CD14-positive monocyte (primary cell): ENCODE results near the gene ARHGEF1. TPM values are rescaled to one million over a fixed set of nuclear protein-coding genes. Genes with fewer than 3 reads are reported as not detected.

Experiments
- DNase-seq, 3 donors: peaks; one replicate each; pipeline ENCODE4 v3.0.0-alpha.2; 2011 to 2022
- H2AFZ ChIP-seq: 2 replicates; pipeline ENCODE4 v1.6.0; 2012; ENCODE audit warnings: mild to moderate bottlenecking, low read depth, low read length, inconsistent platforms; ENCODE audit not compliant: insufficient read depth, poor library complexity, severe bottlenecking
- H3K27ac ChIP-seq, 2 donors: 1 replicate in 1 of 2; 2 replicates in 1 of 2; pipeline ENCODE4 v1.5.1; 2012 to 2013; ENCODE audit warnings: low read length in 2 of 2, control low read depth in 1 of 2, inconsistent platforms in 1 of 2, low read depth in 1 of 2, mild to moderate bottlenecking in 1 of 2
- H3K27me3 ChIP-seq, 2 donors: one replicate each; pipeline versions ENCODE4 v1.6.0 to v1.6.1; 2011 to 2013; ENCODE audit warnings: low read length in 2 of 2; ENCODE audit not compliant: control insufficient read depth in 2 of 2, insufficient read depth in 2 of 2
- H3K36me3 ChIP-seq, 2 donors: replicated peaks in 1 of 2; 1 replicate in 1 of 2; 2 replicates in 1 of 2; pipeline versions ENCODE4 v1.5.1 to v1.6.1; 2012 to 2013; ENCODE audit warnings: low read length in 2 of 2, control low read depth in 1 of 2, inconsistent platforms in 1 of 2, mild to moderate bottlenecking in 1 of 2; ENCODE audit not compliant: insufficient read depth in 2 of 2, control insufficient read depth in 1 of 2
- H3K4me1 ChIP-seq, 2 donors: 1 replicate in 1 of 2; 2 replicates in 1 of 2; pipeline versions ENCODE4 v1.5.1 to v1.6.1; 2012 to 2013; ENCODE audit warnings: low read length in 2 of 2, control low read depth in 1 of 2, inconsistent platforms in 1 of 2, mild to moderate bottlenecking in 1 of 2, moderate library complexity in 1 of 2; ENCODE audit not compliant: insufficient read depth in 2 of 2, control insufficient read depth in 1 of 2
- H3K4me2 ChIP-seq: replicated peaks from 2 replicates; pipeline ENCODE3; 2012; ENCODE audit warnings: low read length, moderate library complexity, mild to moderate bottlenecking; ENCODE audit not compliant: poor library complexity, severe bottlenecking; ENCODE audit errors: extremely low read depth
- H3K4me3 ChIP-seq, 3 experiments: fragments of 200-600 bp in 1 of 3; sonication (generic) in 1 of 3; replicated peaks in 1 of 3; 1 replicate in 2 of 3; 2 replicates in 1 of 3; pipeline ENCODE4 v1.5.1; 2011 to 2013; ENCODE audit warnings: low read length in 3 of 3, mild to moderate bottlenecking in 3 of 3, control low read depth in 2 of 3, low read depth in 2 of 3, inconsistent platforms in 1 of 3, moderate library complexity in 1 of 3
- H3K79me2 ChIP-seq: 2 replicates; pipeline ENCODE4 v1.6.0; 2012; ENCODE audit warnings: mild to moderate bottlenecking, control low read depth, inconsistent platforms, low read length, moderate library complexity; ENCODE audit not compliant: insufficient read depth
- H3K9ac ChIP-seq: 2 replicates; pipeline ENCODE4 v1.6.0; 2017; ENCODE audit warnings: low read length, mild to moderate bottlenecking; ENCODE audit not compliant: insufficient read depth, poor library complexity, severe bottlenecking
- H3K9me3 ChIP-seq, 2 donors: replicated peaks in 1 of 2; 1 replicate in 1 of 2; 2 replicates in 1 of 2; pipeline versions ENCODE4 v1.5.1 to v1.6.1; 2012 to 2013; ENCODE audit warnings: low read length in 2 of 2, control low read depth in 1 of 2; ENCODE audit not compliant: control insufficient read depth in 1 of 2, insufficient read depth in 1 of 2
- H4K20me1 ChIP-seq: 2 replicates; pipeline ENCODE4 v1.6.0; 2012; ENCODE audit warnings: mild to moderate bottlenecking, low read length, control low read depth, moderate library complexity; ENCODE audit not compliant: insufficient read depth
- H3K27ac Mint-ChIP-seq, 7 donors: one replicate each; pipeline ENCODE4 v1.8.0; 2020; ENCODE audit warnings: mild to moderate bottlenecking in 7 of 7, mixed read lengths in 7 of 7, moderate library complexity in 6 of 7, inconsistent platforms in 2 of 7
- H3K27me3 Mint-ChIP-seq, 3 donors: one replicate each; pipeline ENCODE4 v1.8.0; 2021 to 2022; ENCODE audit warnings: low read depth in 3 of 3, mild to moderate bottlenecking in 3 of 3, mixed read lengths in 3 of 3, moderate library complexity in 3 of 3, inconsistent platforms in 1 of 3
- H3K36me3 Mint-ChIP-seq, 2 donors: one replicate each; pipeline ENCODE4 v1.8.0; 2020; ENCODE audit warnings: mixed read lengths in 2 of 2, inconsistent platforms in 1 of 2, mild to moderate bottlenecking in 1 of 2
- H3K4me1 Mint-ChIP-seq: one replicate; pipeline ENCODE4 v1.8.0; 2020; ENCODE audit warnings: mild to moderate bottlenecking, mixed read lengths
- H3K4me3 Mint-ChIP-seq, 2 donors: one replicate each; pipeline ENCODE4 v1.8.0; 2020; ENCODE audit warnings: mild to moderate bottlenecking in 2 of 2, mixed read lengths in 2 of 2, moderate library complexity in 1 of 2
- H3K9me3 Mint-ChIP-seq, 7 donors: one replicate each; pipeline ENCODE4 v1.8.0; 2020 to 2022; ENCODE audit warnings: mixed read lengths in 7 of 7, mild to moderate bottlenecking in 6 of 7, moderate library complexity in 6 of 7, inconsistent platforms in 2 of 7
- whole genome bisulfite sequencing: methylation state at CpG from one replicate; pipeline ENCODE4 v1.1.5; 2013; ENCODE audit warnings: missing lambda C conversion rate; ENCODE audit not compliant: insufficient coverage; 5-methylcytosine and 5-hydroxymethylcytosine counted together
- intact Hi-C, 2 donors: fragments of 100-400 bp; cut with micrococcal nuclease; formaldehyde crosslinking; loops; one replicate each; pipeline versions ENCODE4 v1.15.0 to v1.15.1; 2023
- polyA plus RNA-seq, 3 donors: library from polyadenylated mRNA; depleted of rRNA in 1 of 3; unstranded in 2 of 3; stranded (reverse) in 1 of 3; fragments of 300-500 nt in 2 of 3; fragments of >200 nt in 1 of 3; fragmentation: Illumina TruSeq in 2 of 3; gene quantifications; 1 replicate in 2 of 3; 2 replicates in 1 of 3; pipeline ENCODE4 v1.2.3, GENCODE V29; 2012 to 2021
- TF ChIP-seq, protein P1 (sequence below): fragments of 200-600 bp; IDR thresholded peaks from one replicate; pipeline ENCODE4 v1.8.0; 2022; ENCODE audit warnings: antibody characterized with exemption, mild to moderate bottlenecking

ARHGEF1 gene
- polyA plus RNA-seq, 3 donors, result 82.8 to 622 (median 95.5) TPM

DNA sequence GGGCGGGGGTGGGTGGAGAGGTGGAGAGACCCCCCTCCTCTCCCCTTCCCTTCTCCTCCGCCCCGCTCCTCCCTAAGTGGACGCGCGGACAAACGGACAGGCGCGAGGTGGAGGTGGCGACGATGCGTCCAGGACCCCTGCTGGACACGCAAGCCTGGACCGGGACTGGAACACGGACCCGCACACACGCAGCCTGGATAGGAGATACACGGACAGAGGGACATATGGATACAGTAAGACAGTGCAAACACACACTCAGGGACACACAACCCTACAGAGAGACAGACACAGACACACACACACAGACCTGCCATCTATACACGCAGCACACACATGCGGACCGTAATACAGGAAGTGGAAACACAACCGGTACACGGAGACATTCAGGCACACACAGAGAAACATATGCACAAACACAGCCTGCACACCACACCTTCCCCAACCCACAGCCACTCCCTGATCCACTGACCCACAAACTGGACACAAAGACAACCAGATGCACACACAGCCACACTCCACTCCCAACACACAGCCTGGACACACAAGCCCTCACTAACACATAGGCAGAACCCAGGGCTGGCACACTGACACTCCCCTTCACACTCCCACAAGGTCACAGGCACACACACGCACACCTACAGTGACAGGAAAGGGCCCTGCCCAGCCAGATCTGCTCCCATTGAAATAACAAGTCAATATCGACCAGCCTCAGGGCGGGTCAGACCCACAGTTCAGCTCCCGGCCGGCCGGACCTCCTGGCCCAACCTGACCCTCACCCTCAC lies 46.0 kb downstream of the ARHGEF1 start:
- Mint-ChIP-seq H3K27ac (no peak overlapping the region), H3K4me3 (peak overlapping the region; percentile 65 to 94), H3K9me3 (peaks cover 0 to 16% (median 2%) of the 10 kb centered on the region in 7 donors), H3K27me3 (peaks cover 0 to 50% (median 48%) of the 10 kb centered on the region in 3 donors), H3K36me3 (peaks cover 0 to 8% of the 10 kb centered on the region in 2 donors), H3K4me1 (peaks cover 18% of the 10 kb centered on the region)
- peak in 2 of 3 donors; percentile 30 to 42 for DNase-seq
- no peaks in the 10 kb centered on the region for H4K20me1 ChIP-seq
- H3K4me3 ChIP-seq, result peak overlapping the region in 1 of 3 experiments; percentile 69
- H3K9ac ChIP-seq, result no peak overlapping the region
- peak overlapping the region; percentile 68 for H3K4me2 ChIP-seq
- TF ChIP-seq, protein P1, sequence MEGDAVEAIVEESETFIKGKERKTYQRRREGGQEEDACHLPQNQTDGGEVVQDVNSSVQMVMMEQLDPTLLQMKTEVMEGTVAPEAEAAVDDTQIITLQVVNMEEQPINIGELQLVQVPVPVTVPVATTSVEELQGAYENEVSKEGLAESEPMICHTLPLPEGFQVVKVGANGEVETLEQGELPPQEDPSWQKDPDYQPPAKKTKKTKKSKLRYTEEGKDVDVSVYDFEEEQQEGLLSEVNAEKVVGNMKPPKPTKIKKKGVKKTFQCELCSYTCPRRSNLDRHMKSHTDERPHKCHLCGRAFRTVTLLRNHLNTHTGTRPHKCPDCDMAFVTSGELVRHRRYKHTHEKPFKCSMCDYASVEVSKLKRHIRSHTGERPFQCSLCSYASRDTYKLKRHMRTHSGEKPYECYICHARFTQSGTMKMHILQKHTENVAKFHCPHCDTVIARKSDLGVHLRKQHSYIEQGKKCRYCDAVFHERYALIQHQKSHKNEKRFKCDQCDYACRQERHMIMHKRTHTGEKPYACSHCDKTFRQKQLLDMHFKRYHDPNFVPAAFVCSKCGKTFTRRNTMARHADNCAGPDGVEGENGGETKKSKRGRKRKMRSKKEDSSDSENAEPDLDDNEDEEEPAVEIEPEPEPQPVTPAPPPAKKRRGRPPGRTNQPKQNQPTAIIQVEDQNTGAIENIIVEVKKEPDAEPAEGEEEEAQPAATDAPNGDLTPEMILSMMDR, result no peak
- peaks cover 0 to 24% of the 10 kb centered on the region in 2 donors for H3K9me3 ChIP-seq
- no peak overlapping the region for H3K27ac ChIP-seq
- peak overlapping the region; percentile 69 for H2AFZ ChIP-seq
- H3K27me3 ChIP-seq, result peaks cover 39 to 79% of the 10 kb centered on the region in 2 donors
- H3K79me2 ChIP-seq, result no peaks in the 10 kb centered on the region
- intact Hi-C loops, result no loop called here
- peaks cover 4 to 15% of the 10 kb centered on the region in 2 donors for H3K4me1 ChIP-seq
- no peaks in the 10 kb centered on the region for H3K36me3 ChIP-seq
- 13% methylated on average over 11 of the region's 29 CpGs for WGBS

DNA sequence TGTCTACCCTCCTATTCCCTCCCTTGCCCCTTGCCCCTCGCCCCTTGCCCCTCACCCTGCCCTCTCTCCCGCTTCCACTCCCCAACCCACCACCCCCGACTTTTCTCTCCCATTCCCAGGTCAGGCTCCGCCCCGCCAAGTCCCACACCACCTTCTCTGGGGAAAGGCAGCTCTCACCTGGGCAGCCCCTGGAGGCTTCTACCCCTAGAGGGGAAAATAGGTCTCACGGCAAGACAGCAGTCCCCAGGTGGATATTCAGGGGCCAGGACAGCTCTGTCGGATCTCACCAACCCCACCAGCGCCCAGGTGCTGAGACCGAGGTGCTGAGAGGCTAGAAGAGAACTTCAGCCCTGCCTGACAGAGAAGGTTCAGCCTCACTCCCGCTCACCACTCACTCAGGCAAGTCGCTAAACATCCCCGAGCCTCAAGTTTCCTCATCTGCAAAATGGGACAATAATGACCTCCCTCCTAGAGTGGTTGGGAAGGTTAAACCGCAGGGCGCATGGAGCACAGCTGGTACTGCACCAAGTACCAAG lies 46.6 kb downstream of the ARHGEF1 start:
- Mint-ChIP-seq H3K4me3 (peak overlapping the region in 1 of 2 donors; percentile 94), H3K27me3 (peaks cover 0 to 50% (median 46%) of the 10 kb centered on the region in 3 donors)

More for the DNA sequence above, 46.6 kb downstream of the ARHGEF1 start:
- Histone ChIP-seq H3K27me3 (peaks cover 39 to 73% of the 10 kb centered on the region in 2 donors), H3K4me3 (no peak overlapping the region), H3K9me3 (peaks cover 0 to 24% of the 10 kb centered on the region in 2 donors), H3K4me1 (peaks cover 4 to 15% of the 10 kb centered on the region in 2 donors), H3K79me2 (no peaks in the 10 kb centered on the region), H2AFZ (no peak overlapping the region), H3K4me2 (no peak overlapping the region), H4K20me1 (no peaks in the 10 kb centered on the region), H3K27ac (no peak overlapping the region), H3K36me3 (no peaks in the 10 kb centered on the region), H3K9ac (no peak overlapping the region)
- intact Hi-C loops, result loop anchor here in 1 of 2 donors (5.0 kb wide), 1 partner anchor 47 kb away; the partner anchor contains the start of gene ARHGEF1
- H3K4me1 Mint-ChIP-seq, result peaks cover 18% of the 10 kb centered on the region
- no peak overlapping the region for H3K27ac Mint-ChIP-seq
- peaks cover 0 to 16% (median 2%) of the 10 kb centered on the region in 7 donors for H3K9me3 Mint-ChIP-seq
- TF ChIP-seq, protein P1, result no peak
- no peak for DNase-seq
- 53% methylated on average over 7 of the region's 14 CpGs for WGBS
- peaks cover 0 to 8% of the 10 kb centered on the region in 2 donors for H3K36me3 Mint-ChIP-seq
